ENCODE results near the gene HMGB2. TPM values are rescaled to one million over a fixed set of nuclear protein-coding genes. Genes with fewer than 3 reads are reported as not detected.

The HMGB2 gene
- total and polyA plus RNA-seq, 2 donors (not counting 3 experiments of a cell fraction or from before 2014, with no cell fraction given): 45.9 to 233 TPM

- no peak overlapping the region for H3K9ac ChIP-seq (replicated peaks; ENCODE audit: extremely low read depth, insufficient read depth, low read length)
- FAIRE-seq: no peak
- POLR2A ChIA-PET: no interaction called here
- no peak overlapping the region for H2AFZ ChIP-seq (ENCODE audit: low read depth, low read length)
- TF ChIP-seq EZH2 (IDR thresholded peaks at IDR 0.05; ENCODE audit: borderline replicate concordance, low read depth, low read length, severe bottlenecking) (no peak), POLR2A (IDR thresholded peaks at IDR 0.05; ENCODE audit: low read depth, low read length) (no peak), CTCF (IDR thresholded peaks at IDR 0.05; ENCODE audit: extremely low read depth in 1 of 2, insufficient read depth in 1 of 2, low read depth in 1 of 2, low read length in 2 of 2) (no peak), JUN (IDR thresholded peaks at IDR 0.05; ENCODE audit: borderline replicate concordance, insufficient read depth, insufficient read length, low read depth) (no peak), GATA2 (IDR thresholded peaks at IDR 0.05; ENCODE audit: insufficient read depth, insufficient read length, low read depth, low read length) (no peak)
- TF ChIP-seq, protein P1, sequence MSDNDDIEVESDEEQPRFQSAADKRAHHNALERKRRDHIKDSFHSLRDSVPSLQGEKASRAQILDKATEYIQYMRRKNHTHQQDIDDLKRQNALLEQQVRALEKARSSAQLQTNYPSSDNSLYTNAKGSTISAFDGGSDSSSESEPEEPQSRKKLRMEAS (IDR thresholded peaks at IDR 0.05; ENCODE audit: insufficient read depth, insufficient read length): no peak
- H3K4me2 ChIP-seq (ENCODE audit: insufficient read depth, low read length): no peak overlapping the region
- intact Hi-C loops (cut with micrococcal nuclease) (no loop called here), dilution Hi-C loops (cut with MboI; ENCODE audit: extremely low pct_ligation_motif_present, low sequenced_read_pairs) (no loop called here)
- DNase-seq (ENCODE audit: low read depth, low spot score): no peak
- CTCF ChIA-PET: interaction anchor here (1.6 to 2.3 kb wide), 2 partner anchors 12 to 276 kb away, joined by 6 to 9 read pairs; no protein-coding TSS in a partner anchor
- no peaks in the 10 kb centered on the region for H4K20me1 ChIP-seq (replicated peaks; ENCODE audit: control insufficient read depth, extremely low read depth, insufficient read depth, low read length)
- no peaks in the 10 kb centered on the region for H3K9me1 ChIP-seq (replicated peaks; ENCODE audit: control insufficient read depth, extremely low read depth, insufficient read depth, low read length)
- no peak overlapping the region for H3K27ac ChIP-seq (ENCODE audit: insufficient read depth, low read depth, low read length)
- BruUV-seq (replicated peaks): no TSS peak
- no peak overlapping the region for H3K4me3 ChIP-seq (replicated peaks in 1 of 3; ENCODE audit: insufficient read depth in 1 of 3, low read depth in 1 of 3, low read length in 3 of 3)
- no peaks in the 10 kb centered on the region for H3K27me3 ChIP-seq (ENCODE audit: control insufficient read depth in 2 of 2, insufficient read depth in 2 of 2, low read length in 2 of 2)
- no peaks in the 10 kb centered on the region for H3K9me3 ChIP-seq (replicated peaks; ENCODE audit: control insufficient read depth, insufficient read depth, low read length)
- H3K36me3 ChIP-seq (ENCODE audit: control insufficient read depth in 2 of 2, extremely low read depth in 1 of 2, insufficient read depth in 2 of 2, low read length in 2 of 2): no peaks in the 10 kb centered on the region
- no peaks in the 10 kb centered on the region for H3K79me2 ChIP-seq (ENCODE audit: control insufficient read depth, insufficient read depth, low read length)
- no peaks in the 10 kb centered on the region for H3K4me1 ChIP-seq (ENCODE audit: control insufficient read depth, extremely low read depth, insufficient read depth, low read length)
These were observed 44.8 kb downstream of the HMGB2 start for GRCh38 chr4:173289353-173289727.

Data from endothelial cell of umbilical vein (primary cell).